Peyer's patch (tissue), 4 donors: Measurements from ENCODE around the gene CEND1. TPM values are rescaled to one million over a fixed set of nuclear protein-coding genes. Genes with fewer than 3 reads are reported as not detected.

Experiments used
- DNase-seq, 3 donors: peaks; one replicate each; pipeline ENCODE4 v3.0.0-alpha.2; 2017 to 2019
- H3K27ac ChIP-seq, 4 donors: fragments of 200-600 bp; sonication (generic); one replicate each; pipeline ENCODE4 v1.5.1; 2016 to 2019
- H3K27me3 ChIP-seq, 2 donors: fragments of 200-600 bp; sonication (generic); one replicate each; pipeline ENCODE4 v1.5.1; 2019
- H3K36me3 ChIP-seq, 3 donors: fragments of 200-600 bp; sonication (generic); one replicate each; pipeline ENCODE4 v1.5.1; 2016 to 2019
- H3K4me1 ChIP-seq, 4 donors: fragments of 200-600 bp; sonication (generic); one replicate each; pipeline ENCODE4 v1.5.1; 2016 to 2019
- H3K4me3 ChIP-seq, 4 donors: fragments of 200-600 bp; sonication (generic); 1 replicate in 3 of 4; 2 replicates in 1 of 4; pipeline ENCODE4 v1.5.1; 2016 to 2019; ENCODE audit warnings: mild to moderate bottlenecking in 1 of 4
- H3K9me3 ChIP-seq, 4 donors: fragments of 200-600 bp; sonication (generic); one replicate each; pipeline ENCODE4 v1.5.1; 2016 to 2019; ENCODE audit warnings: mild to moderate bottlenecking in 1 of 4
- POLR2A ChIP-seq, 2 donors: fragments of 450-650 bp; IDR thresholded peaks; one replicate each; pipeline ENCODE4 v1.5.1; 2017; ENCODE audit warnings: antibody characterized with exemption in 2 of 2, mild to moderate bottlenecking in 2 of 2, moderate library complexity in 2 of 2
- total RNA-seq, 4 donors: library from RNA; depleted of rRNA; stranded (reverse); fragments of >200 nt; gene quantifications; one replicate each; pipeline ENCODE4 v1.1.0, GENCODE V29; 2016
- TF ChIP-seq, protein P1 (sequence below), 6 experiments: fragments of 450-650 bp in 4 of 6; fragments of 200-600 bp in 2 of 6; sonication (generic) in 1 of 6; IDR thresholded peaks; one replicate each; pipeline ENCODE4 v1.5.1; 2017 to 2019; ENCODE audit warnings: antibody characterized with exemption in 6 of 6, mild to moderate bottlenecking in 3 of 6, moderate library complexity in 1 of 6

Gene CEND1
- total RNA-seq, 4 donors from 2014 or later: not detected

DNA sequence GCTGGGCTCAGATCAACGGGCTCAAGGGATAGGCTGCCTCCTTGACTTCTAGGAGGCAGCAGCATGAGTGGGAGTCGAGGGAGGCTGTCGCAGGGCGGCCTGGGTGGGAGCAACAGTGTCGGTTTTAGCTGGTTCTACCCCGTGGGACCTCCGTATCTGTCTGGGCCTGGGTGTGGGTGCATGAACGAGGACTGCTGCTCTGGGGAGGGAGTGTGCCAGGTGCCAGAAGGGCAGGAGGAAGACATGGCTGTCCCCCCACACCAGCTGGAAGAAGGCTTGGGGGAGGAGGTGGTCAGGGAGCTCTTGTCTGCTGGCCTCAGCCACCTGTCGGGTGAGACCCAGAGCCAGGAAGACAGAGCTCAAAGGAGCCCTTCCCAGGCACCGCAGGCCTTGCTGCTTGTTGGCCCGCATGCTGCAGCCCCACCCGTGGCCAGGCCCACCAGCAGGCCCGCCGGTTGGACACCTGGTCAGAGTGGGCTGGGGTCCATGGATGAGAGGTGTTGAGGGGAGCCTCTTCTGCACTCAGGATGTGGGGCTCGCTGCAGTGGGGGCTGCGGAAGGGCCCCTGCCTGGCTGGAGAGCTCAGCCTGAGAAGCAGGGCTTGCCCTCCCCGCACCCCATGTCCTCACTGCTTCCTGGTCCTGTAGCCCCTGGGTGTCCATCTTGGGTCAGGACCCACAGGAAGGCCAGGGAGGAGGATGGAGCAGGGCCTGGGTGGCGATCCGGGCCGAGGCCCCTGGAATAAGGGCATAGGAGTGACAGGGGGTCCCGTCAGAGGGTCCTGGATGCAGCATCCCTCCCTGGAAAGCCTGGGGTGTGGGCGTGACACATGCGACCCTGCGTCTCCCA is 3.4 kb downstream of the CEND1 start:
- H3K27me3 ChIP-seq: peaks cover 0 to 8% of the 10 kb centered on the region in 2 donors
- no peak overlapping the region for H3K27ac ChIP-seq
- H3K9me3 ChIP-seq: no peaks in the 10 kb centered on the region
- no peak for TF ChIP-seq POLR2A (IDR thresholded peaks at IDR 0.05)
- TF ChIP-seq, protein P1, sequence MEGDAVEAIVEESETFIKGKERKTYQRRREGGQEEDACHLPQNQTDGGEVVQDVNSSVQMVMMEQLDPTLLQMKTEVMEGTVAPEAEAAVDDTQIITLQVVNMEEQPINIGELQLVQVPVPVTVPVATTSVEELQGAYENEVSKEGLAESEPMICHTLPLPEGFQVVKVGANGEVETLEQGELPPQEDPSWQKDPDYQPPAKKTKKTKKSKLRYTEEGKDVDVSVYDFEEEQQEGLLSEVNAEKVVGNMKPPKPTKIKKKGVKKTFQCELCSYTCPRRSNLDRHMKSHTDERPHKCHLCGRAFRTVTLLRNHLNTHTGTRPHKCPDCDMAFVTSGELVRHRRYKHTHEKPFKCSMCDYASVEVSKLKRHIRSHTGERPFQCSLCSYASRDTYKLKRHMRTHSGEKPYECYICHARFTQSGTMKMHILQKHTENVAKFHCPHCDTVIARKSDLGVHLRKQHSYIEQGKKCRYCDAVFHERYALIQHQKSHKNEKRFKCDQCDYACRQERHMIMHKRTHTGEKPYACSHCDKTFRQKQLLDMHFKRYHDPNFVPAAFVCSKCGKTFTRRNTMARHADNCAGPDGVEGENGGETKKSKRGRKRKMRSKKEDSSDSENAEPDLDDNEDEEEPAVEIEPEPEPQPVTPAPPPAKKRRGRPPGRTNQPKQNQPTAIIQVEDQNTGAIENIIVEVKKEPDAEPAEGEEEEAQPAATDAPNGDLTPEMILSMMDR (IDR thresholded peaks at IDR 0.05): no peak
- H3K36me3 ChIP-seq: peaks cover 0 to 7% (median 0%) of the 10 kb centered on the region in 3 donors
- H3K4me1 ChIP-seq: peaks cover 0 to 24% (median 4%) of the 10 kb centered on the region in 4 donors
- no peak overlapping the region for H3K4me3 ChIP-seq
- no peak for DNase-seq

DNA sequence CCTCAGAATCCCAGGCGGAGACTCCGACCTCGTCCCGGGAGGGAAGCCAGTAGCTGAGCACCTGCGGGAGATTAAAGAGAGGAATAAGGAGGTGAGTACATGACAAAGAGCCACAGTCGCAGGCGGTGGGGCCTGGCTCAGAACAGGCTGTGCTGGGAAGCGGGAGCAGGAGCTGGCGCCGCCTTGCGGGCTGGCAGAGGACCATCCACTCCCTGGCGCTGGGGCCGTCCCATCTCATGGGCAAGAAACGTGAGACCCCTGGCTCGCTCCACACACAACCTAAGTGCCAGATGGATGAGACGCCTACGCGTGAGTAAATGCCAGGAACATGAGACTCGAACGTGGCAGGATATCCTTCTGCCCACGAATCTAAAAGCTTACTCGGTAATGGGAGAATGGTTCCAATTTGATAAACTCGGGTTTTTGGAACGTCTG is 6.3 kb downstream of the CEND1 start:
- Histone ChIP-seq H3K4me1 (peaks cover 0 to 30% (median 0%) of the 10 kb centered on the region in 4 donors), H3K36me3 (peaks cover 0 to 12% (median 0%) of the 10 kb centered on the region in 3 donors), H3K27ac (peak overlapping the region in 1 of 4 donors; percentile 14), H3K4me3 (no peak overlapping the region), H3K9me3 (no peaks in the 10 kb centered on the region), H3K27me3 (no peaks in the 10 kb centered on the region)
- DNase-seq: peak in 2 of 3 donors; percentile 86 to 87
- peak in 1 of 2 donors; percentile 48 for TF ChIP-seq POLR2A (IDR thresholded peaks at IDR 0.05)
- TF ChIP-seq, protein P1 (IDR thresholded peaks at IDR 0.05): peak in 5 of 6 experiments; percentile 17 to 84 (median 70)

DNA sequence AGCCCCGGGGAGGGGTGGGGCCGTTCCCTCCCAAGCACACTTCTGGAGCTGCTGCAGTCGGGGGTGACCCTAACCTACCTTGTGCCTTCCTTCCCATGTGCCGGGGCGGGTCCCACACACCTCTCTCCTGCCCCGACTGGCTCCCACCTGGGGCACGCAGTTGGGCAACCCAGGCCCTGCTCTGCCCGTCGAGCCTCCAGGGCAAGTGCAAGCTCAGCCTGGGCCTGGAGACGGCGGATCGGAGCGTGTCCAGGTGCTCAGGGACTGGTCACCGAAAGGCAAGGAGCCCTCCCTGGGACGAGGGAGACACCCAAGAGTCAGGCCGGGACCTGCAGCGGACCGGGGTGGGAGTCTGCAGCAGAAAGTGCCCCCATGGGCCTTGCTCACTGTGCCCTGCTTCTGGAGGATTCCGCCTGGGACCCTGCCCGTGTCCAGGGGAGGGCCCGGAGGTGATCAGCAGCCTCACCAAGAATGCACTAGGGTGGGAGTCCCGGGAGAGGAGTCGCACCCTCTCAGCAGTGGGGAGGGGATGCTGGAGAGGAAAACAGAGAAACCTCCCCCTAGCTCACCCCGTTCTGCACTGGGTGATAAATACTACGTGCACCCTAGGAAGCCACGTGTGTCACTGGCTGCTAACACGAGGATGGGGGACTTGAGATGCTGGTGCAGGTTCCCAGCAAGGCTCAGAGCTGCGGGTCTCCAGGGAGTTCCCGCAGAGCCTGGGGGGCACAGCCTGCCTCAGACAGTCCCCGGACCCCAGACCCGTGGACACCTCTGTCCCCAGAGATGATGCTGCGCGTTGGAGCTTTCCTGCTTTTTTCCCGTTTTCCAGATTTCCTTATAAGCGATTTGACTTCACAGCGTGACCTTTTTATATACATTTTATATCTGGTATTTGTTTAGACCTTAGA is 7.4 kb downstream of the CEND1 start:
- DNase-seq: no peak
- Histone ChIP-seq H3K4me1 (peaks cover 0 to 36% (median 4%) of the 10 kb centered on the region in 4 donors), H3K4me3 (no peak overlapping the region), H3K27me3 (no peaks in the 10 kb centered on the region), H3K36me3 (peaks cover 0 to 12% (median 0%) of the 10 kb centered on the region in 3 donors), H3K27ac (no peak overlapping the region), H3K9me3 (no peaks in the 10 kb centered on the region)
- TF ChIP-seq, protein P1 (IDR thresholded peaks at IDR 0.05): no peak
- TF ChIP-seq POLR2A (IDR thresholded peaks at IDR 0.05): no peak

DNA sequence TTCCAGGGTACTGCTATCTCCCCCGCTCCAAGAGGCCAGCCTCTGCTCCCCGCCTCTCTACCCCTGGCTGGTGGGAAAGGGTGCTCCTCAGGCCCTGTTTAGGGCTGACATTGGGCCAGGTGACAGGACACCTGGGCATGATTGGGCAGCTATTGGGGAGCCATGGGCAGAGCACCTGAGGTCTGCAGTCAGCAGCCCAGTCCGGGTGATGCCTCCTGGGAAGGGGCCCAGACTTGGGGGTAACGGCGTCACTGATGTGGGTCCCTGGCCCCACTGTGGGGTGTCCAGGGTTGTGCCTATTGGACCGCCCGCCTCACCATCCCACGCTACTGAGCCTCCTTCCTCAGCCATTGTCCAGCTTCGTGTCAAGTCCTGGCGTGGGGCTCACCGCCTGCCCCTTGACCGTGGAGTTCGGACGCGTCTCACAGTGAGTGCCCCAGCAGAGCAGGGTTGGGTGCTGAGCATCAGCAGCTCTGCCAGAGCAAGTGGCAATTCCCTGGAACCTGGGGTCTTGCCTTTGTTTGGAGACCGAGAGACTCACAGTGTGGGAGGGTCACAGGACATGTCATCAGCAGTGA is 9.8 kb downstream of the CEND1 start:
- Histone ChIP-seq H3K27me3 (no peaks in the 10 kb centered on the region), H3K9me3 (no peaks in the 10 kb centered on the region), H3K36me3 (peaks cover 0 to 12% (median 0%) of the 10 kb centered on the region in 3 donors), H3K4me3 (no peak overlapping the region), H3K27ac (no peak overlapping the region), H3K4me1 (peaks cover 0 to 53% (median 12%) of the 10 kb centered on the region in 4 donors)
- TF ChIP-seq, protein P1 (IDR thresholded peaks at IDR 0.05): no peak
- no peak for TF ChIP-seq POLR2A (IDR thresholded peaks at IDR 0.05)
- no peak for DNase-seq
